22Rv1 (cell line): ENCODE data around the gene CACNG5.
A peak's percentile ranks its signal among the peaks of the same experiment; 100 is the strongest.

Experiments
- H3K27ac ChIP-seq: fragments of 450-650 bp; 2 replicates; pipeline ENCODE4 v1.5.1; 2017
- ZFX ChIP-seq: fragments of 450-650 bp; IDR thresholded peaks from 2 replicates; pipeline ENCODE4 v1.6.1; 2017; ENCODE audit warnings: antibody characterized with exemption, borderline replicate concordance
- TF ChIP-seq, protein P1 (sequence below): fragments of 450-650 bp; IDR thresholded peaks from 2 replicates; pipeline ENCODE4 v1.5.1; 2017; ENCODE audit warnings: mild to moderate bottlenecking

CACNG5 gene

DNA sequence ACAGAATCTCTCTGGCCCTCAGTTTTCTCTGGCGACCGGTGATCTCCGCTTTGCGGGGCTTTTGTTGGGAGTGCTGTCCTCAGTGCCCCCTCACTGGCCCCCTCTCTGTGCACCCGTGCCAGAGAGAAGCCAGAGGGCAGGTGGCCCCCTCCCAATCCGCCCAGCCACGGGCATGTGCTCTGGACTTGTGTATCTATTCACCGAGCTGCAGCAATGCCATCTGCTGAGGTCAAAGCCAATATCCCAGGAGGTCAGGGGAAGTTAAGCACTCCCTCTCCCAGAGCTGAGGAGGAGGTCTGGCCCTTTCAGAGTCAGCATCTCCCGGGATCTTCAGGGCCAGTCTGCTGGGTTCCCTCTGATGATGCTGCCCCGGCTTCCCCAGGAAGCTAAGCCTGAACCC, 5.1 kb downstream of the CACNG5 start:
- H3K27ac ChIP-seq, result no peak overlapping the region
- TF ChIP-seq, protein P1, sequence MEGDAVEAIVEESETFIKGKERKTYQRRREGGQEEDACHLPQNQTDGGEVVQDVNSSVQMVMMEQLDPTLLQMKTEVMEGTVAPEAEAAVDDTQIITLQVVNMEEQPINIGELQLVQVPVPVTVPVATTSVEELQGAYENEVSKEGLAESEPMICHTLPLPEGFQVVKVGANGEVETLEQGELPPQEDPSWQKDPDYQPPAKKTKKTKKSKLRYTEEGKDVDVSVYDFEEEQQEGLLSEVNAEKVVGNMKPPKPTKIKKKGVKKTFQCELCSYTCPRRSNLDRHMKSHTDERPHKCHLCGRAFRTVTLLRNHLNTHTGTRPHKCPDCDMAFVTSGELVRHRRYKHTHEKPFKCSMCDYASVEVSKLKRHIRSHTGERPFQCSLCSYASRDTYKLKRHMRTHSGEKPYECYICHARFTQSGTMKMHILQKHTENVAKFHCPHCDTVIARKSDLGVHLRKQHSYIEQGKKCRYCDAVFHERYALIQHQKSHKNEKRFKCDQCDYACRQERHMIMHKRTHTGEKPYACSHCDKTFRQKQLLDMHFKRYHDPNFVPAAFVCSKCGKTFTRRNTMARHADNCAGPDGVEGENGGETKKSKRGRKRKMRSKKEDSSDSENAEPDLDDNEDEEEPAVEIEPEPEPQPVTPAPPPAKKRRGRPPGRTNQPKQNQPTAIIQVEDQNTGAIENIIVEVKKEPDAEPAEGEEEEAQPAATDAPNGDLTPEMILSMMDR, result no peak
- TF ChIP-seq ZFX, result no peak

DNA sequence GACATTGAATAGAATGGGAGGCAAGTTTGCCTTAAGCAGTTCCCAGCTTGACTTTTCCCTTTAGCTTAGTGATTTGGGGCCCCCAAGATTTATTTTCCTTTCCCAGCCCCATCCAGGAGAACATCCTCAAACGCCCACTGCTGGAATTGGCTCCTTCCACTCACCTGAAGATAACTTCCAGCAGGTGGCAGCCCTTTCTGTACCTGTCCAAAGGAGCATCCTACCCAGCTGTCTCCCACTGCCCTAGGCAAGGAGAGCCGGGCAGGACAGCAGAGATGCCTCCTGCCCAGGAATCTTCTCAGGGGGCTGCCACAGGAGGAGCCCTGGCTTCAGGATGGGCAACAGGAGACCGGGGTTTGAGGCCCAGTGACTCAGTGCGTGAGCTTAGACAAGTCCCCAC, 6.4 kb downstream of the CACNG5 start:
- TF ChIP-seq ZFX, result no peak
- TF ChIP-seq, protein P1, result peak; percentile 25
- H3K27ac ChIP-seq, result no peak overlapping the region

DNA sequence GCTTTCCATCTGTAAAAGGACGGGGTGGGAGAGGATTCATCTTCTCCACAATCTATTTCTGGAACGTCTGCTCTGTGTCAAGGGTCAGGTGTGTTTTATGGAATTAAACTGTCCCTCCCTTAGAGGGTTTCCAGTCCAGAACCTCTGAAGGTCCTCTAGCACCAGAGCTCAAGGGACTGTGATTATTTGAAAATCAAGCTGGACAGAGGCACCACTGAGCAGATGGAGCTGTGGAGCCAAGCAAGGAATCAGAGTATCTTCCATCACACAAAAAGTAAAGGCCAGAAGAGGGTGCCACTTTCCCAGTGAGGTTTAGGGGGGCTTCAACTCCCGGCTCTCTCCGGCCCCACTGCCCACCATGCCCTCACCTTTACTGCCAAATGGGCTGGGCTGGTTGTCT, 6.8 kb downstream of the CACNG5 start:
- TF ChIP-seq, protein P1, result no peak; the same call in 1 of the 2 replicates
- TF ChIP-seq ZFX, result no peak
- no peak overlapping the region for H3K27ac ChIP-seq

DNA sequence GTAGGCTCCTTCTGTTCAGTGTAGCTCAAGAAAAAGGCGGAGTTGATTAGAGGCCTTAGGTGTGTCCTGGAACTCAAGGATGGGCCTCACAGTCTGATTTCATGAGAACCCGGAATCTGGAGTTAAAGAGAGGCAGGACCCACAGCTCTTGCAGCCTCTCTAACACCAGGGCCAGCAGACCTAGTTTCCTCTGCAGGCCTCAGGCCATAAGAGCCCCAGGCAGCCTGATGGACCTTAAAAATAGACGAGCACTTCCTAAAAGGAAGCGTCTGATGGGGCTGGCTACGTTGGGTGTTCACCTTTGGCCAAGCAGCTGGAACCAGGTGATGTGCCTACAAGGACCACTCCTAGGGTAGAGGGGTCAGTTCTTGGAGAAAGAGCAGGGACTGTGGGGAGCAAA, 7.6 kb downstream of the CACNG5 start:
- TF ChIP-seq, protein P1, result no peak
- TF ChIP-seq ZFX, result no peak
- no peak overlapping the region for H3K27ac ChIP-seq

DNA sequence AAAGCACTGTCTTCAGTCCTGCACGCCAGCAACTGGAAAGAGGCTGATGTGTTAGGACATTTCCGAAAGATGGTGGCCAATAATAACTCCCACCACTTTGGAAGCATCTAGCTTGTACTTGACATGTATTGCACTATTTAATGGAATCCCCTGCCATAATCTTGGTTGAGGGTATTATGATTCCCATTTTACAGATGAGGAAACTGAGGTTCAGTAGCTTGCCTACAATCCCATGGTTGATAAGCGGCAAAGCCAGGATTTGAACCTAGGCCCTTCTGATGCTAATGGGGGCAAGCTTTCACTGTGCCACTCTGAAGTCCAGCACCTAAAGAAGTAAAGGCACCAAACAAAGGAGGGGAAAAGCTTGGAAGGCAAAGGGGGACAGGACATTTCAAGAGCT, 8.0 kb downstream of the CACNG5 start:
- H3K27ac ChIP-seq, result no peak overlapping the region
- no peak for TF ChIP-seq ZFX
- TF ChIP-seq, protein P1, result no peak

DNA sequence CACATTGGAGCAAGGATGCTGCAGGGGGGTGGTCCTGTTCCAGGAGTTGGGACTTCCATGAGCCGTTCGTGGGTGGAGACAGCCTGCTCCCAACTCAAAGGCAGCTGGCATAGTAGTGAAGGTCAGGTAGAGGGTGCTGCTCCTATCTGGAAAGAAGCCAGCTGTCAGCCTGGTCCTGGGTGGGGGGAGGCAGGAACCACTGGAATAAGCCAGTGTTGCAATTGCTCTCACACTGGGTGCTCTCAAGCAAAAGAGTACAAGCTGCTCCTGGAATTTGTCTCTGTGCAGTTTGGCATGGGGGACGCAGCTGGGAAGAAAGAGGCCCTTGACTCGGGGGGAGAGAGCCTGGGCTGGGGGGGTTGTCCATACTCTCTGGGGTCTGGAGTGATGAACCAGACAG, 8.7 kb downstream of the CACNG5 start:
- TF ChIP-seq ZFX, result no peak
- TF ChIP-seq, protein P1, result no peak
- H3K27ac ChIP-seq, result no peak overlapping the region

DNA sequence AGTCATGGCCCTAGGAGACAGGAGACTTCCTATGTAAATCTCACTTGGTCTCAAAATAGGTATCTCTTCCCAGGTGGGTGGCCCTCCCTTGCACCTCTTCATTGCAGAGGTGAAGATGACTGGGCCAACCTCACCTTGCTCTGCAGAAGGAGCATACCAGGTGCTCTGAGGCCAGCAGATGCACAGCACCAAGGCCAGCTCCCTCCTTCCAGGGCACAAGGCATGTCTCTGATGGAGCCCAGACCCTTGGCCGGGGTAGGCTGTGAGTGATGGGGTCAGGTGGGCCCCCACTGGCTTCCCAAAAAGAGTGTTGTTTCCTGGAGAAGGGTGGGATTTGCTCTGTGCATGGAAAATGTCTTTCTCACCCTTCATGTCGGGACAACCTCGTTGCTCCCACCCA, 12.8 kb downstream of the CACNG5 start:
- no peak for TF ChIP-seq ZFX
- TF ChIP-seq, protein P1, result no peak

More for the DNA sequence above, 12.8 kb downstream of the CACNG5 start:
- H3K27ac ChIP-seq, result no peak overlapping the region
